ENCODE data around the gene SRPK2. TPM values are rescaled to one million over a fixed set of nuclear protein-coding genes. Genes with fewer than 3 reads are reported as not detected.
A peak's percentile ranks its signal among the peaks of the same experiment; 100 is the strongest.

SRPK2 gene
- total RNA-seq, 1 experiment from 2014 or later, result 54.4 TPM

DNA sequence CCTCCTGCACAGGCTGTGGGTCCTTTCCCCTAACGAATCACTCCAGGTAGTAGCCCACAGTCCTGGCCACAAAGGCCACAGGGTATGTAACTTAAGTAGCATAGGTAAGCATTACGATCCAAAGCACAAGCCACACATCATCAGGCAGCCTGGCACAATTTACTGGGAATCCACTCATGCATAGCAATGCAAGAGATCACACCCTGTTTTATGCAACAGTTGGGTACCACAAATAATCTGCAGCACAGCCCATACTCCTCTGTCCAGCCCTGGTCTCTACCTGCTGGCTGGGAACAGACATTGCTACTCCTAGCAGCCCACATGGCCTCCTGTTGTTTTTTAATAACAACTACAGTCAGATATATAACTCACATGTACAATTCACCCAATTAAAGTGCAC, 34.3 kb downstream of the SRPK2 start:
- BruUV-seq (replicated peaks), result no TSS peak

DNA sequence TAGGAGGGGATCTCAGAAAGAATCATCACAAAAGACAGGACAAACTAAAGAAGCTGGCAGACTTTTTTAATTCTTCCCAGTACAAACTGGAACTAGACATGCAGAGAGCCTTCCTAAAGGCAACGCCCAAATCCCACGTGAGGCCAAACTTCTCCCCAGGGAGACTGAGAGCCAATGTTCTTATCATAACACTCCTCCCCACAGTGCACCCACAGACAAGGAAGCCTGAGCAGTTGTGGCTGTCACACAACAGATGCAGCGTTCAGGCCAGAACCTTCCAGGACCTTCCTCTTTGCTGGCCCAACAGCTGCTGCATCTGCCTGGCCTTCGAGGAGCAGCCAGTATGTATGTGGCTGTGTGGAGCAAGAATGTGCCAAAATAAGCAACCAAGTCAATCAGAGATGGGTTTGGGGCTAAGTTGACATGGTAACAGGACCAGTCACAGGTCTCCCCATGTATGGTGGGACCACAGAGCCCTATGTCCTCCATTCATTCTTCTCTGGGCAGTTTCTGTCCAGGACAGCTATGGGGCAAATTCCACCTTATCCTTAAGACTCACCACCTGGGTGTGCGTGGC, 34.9 kb downstream of the SRPK2 start:
- CTCF ChIA-PET, result interaction anchor here (0.6 kb wide), 1 partner anchor 19 kb away, joined by 3 read pairs; no protein-coding TSS in a partner anchor
- no peak overlapping the region for H3K4me3 Mint-ChIP-seq (ENCODE audit: unreplicated experiment)

More for the DNA sequence above, 34.3 kb downstream of the SRPK2 start:
- POLR2A ChIA-PET, result interaction anchor here (0.6 kb wide), 1 partner anchor 177 kb away, joined by 4 read pairs; the partner anchor contains the start of gene RINT1
- H3K36me3 Mint-ChIP-seq (ENCODE audit: insufficient read depth, unreplicated experiment), result no peaks in the 10 kb centered on the region
- no peaks in the 10 kb centered on the region for H3K27me3 Mint-ChIP-seq (ENCODE audit: insufficient read depth, unreplicated experiment)
- no peaks in the 10 kb centered on the region for H3K9me3 Mint-ChIP-seq (ENCODE audit: unreplicated experiment)
- TF ChIP-seq CTCF (IDR thresholded peaks at IDR 0.05; ENCODE audit: unreplicated experiment), result no peak
- CTCF ChIA-PET, result interaction anchor here (0.6 to 0.9 kb wide), 3 partner anchors 14 to 31 kb away, joined by 3 to 5 read pairs (median 5); no protein-coding TSS in a partner anchor
- no peak overlapping the region for H3K27ac Mint-ChIP-seq (ENCODE audit: low read depth, unreplicated experiment)
- peaks cover 33% of the 10 kb centered on the region for H3K4me1 Mint-ChIP-seq (ENCODE audit: insufficient read depth, unreplicated experiment)
- intact Hi-C loops (cut with micrococcal nuclease), result no loop called here
- H3K4me3 Mint-ChIP-seq (ENCODE audit: unreplicated experiment), result no peak overlapping the region
- no peak for DNase-seq (ENCODE audit: unreplicated experiment)

GRCh38 chr7:105352901-105353668, 35.6 kb downstream of the SRPK2 start:
- POLR2A ChIA-PET, result interaction anchor here (0.8 to 1.4 kb wide), 4 partner anchors 15 to 85 kb away, joined by 3 to 4 read pairs (median 4); no protein-coding TSS in a partner anchor
- Mint-ChIP-seq H3K27ac (ENCODE audit: low read depth, unreplicated experiment) (peak overlapping the region; percentile 61), H3K36me3 (ENCODE audit: insufficient read depth, unreplicated experiment) (no peaks in the 10 kb centered on the region), H3K4me3 (ENCODE audit: unreplicated experiment) (no peak overlapping the region), H3K27me3 (ENCODE audit: insufficient read depth, unreplicated experiment) (no peaks in the 10 kb centered on the region), H3K4me1 (ENCODE audit: insufficient read depth, unreplicated experiment) (peaks cover 25% of the 10 kb centered on the region), H3K9me3 (ENCODE audit: unreplicated experiment) (no peaks in the 10 kb centered on the region)
- CTCF ChIA-PET, result interaction anchor here (0.9 kb wide), 1 partner anchor 335 kb away, joined by 3 read pairs; no protein-coding TSS in a partner anchor
- intact Hi-C loops (cut with micrococcal nuclease), result no loop called here
- BruUV-seq (replicated peaks), result no TSS peak
- TF ChIP-seq CTCF (IDR thresholded peaks at IDR 0.05; ENCODE audit: unreplicated experiment), result no peak
- no peak for DNase-seq (ENCODE audit: unreplicated experiment)

More for the DNA sequence above, 34.9 kb downstream of the SRPK2 start:
- Mint-ChIP-seq H3K4me1 (ENCODE audit: insufficient read depth, unreplicated experiment) (peaks cover 32% of the 10 kb centered on the region), H3K36me3 (ENCODE audit: insufficient read depth, unreplicated experiment) (no peaks in the 10 kb centered on the region), H3K9me3 (ENCODE audit: unreplicated experiment) (no peaks in the 10 kb centered on the region), H3K27me3 (ENCODE audit: insufficient read depth, unreplicated experiment) (no peaks in the 10 kb centered on the region), H3K27ac (ENCODE audit: low read depth, unreplicated experiment) (no peak overlapping the region)
- POLR2A ChIA-PET, result interaction anchor here (0.6 to 0.8 kb wide), 2 partner anchors 27 to 178 kb away, joined by 4 read pairs; partner anchors contain the start of gene RINT1
- no peak for DNase-seq (ENCODE audit: unreplicated experiment)
- intact Hi-C loops (cut with micrococcal nuclease), result no loop called here
- TF ChIP-seq CTCF (IDR thresholded peaks at IDR 0.05; ENCODE audit: unreplicated experiment), result no peak
- BruUV-seq (replicated peaks), result no TSS peak

- Mint-ChIP-seq H3K27ac (ENCODE audit: low read depth, unreplicated experiment) (peak overlapping the region; percentile 30), H3K27me3 (ENCODE audit: insufficient read depth, unreplicated experiment) (no peaks in the 10 kb centered on the region), H3K36me3 (ENCODE audit: insufficient read depth, unreplicated experiment) (no peaks in the 10 kb centered on the region), H3K4me1 (ENCODE audit: insufficient read depth, unreplicated experiment) (peaks cover 25% of the 10 kb centered on the region), H3K4me3 (ENCODE audit: unreplicated experiment) (peak overlapping the region; percentile 38), H3K9me3 (ENCODE audit: unreplicated experiment) (no peaks in the 10 kb centered on the region)
- BruUV-seq (replicated peaks), result no TSS peak
- intact Hi-C loops (cut with micrococcal nuclease), result no loop called here
- peak; percentile 68 for DNase-seq (ENCODE audit: unreplicated experiment)
- CTCF ChIA-PET, result interaction anchor here (0.5 kb wide), 1 partner anchor 272 kb away, joined by 3 read pairs; no protein-coding TSS in a partner anchor
- no peak for TF ChIP-seq CTCF (IDR thresholded peaks at IDR 0.05; ENCODE audit: unreplicated experiment)
- POLR2A ChIA-PET, result interaction anchor here (1.1 to 1.4 kb wide), 3 partner anchors 16 to 84 kb away, joined by 3 to 4 read pairs (median 3); no protein-coding TSS in a partner anchor
Observed at GRCh38 chr7:105352018-105352612, 36.6 kb downstream of the SRPK2 start.

Data from MCF 10A (cell line).